Ovary (tissue), 3 donors: Measurements from ENCODE around the gene CDK15.

ENCODE experiments used
- EP300 ChIP-seq: sonication (generic); formaldehyde crosslinking; IDR thresholded peaks from one replicate; pipeline ENCODE4 v1.6.1; 2017; ENCODE audit warnings: antibody characterized with exemption
- TF ChIP-seq, protein P1 (sequence below), 3 donors: fragments of 450-650 bp in 2 of 3; fragments of 200-600 bp in 1 of 3; IDR thresholded peaks; one replicate each; pipeline versions ENCODE4 v1.5.1 to v1.8.0; 2016 to 2022; ENCODE audit warnings: antibody characterized with exemption in 3 of 3, mild to moderate bottlenecking in 1 of 3
- donor health status: DM: no; HTN: no; CAD: no.

DNA sequence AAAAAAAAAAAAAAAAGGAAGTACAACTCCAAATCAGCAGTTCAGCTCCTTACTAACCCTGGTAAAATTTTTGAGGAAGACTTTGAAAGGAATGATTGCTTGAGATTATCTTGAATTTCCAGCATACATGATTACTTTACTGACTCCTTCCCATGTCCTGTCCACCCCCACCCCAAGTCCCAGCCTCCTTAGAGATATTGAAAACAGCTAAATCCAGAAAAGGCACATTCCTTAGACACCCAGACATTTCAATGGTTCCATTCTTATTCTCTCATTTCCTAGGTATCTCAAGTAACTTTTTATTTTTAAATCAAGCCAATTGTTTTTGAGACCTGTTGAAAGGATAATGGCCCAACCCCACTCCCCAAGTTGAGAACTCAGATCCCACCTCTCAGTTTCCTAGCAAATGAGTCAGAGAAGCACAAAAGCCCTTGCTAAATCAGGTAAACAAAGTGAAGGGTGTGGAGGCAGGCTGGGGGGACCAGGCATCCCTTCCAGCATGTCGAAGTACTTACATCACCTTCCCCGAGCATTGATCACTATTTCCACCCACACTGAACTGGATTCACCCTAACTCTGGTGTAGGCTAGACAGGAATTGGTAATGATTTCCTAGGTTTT is 131.9 kb downstream of the CDK15 start:
- no peak for TF ChIP-seq EP300
- TF ChIP-seq, protein P1, sequence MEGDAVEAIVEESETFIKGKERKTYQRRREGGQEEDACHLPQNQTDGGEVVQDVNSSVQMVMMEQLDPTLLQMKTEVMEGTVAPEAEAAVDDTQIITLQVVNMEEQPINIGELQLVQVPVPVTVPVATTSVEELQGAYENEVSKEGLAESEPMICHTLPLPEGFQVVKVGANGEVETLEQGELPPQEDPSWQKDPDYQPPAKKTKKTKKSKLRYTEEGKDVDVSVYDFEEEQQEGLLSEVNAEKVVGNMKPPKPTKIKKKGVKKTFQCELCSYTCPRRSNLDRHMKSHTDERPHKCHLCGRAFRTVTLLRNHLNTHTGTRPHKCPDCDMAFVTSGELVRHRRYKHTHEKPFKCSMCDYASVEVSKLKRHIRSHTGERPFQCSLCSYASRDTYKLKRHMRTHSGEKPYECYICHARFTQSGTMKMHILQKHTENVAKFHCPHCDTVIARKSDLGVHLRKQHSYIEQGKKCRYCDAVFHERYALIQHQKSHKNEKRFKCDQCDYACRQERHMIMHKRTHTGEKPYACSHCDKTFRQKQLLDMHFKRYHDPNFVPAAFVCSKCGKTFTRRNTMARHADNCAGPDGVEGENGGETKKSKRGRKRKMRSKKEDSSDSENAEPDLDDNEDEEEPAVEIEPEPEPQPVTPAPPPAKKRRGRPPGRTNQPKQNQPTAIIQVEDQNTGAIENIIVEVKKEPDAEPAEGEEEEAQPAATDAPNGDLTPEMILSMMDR (IDR thresholded peaks at IDR 0.05): no peak
